GM19238 (cell line): ENCODE data around the gene NBPF15.
"Not testable (repeated sequence)": the region's sequence is repeated elsewhere in the genome, so short reads cannot be mapped to it uniquely, and the experiment has no call there.

ENCODE experiments used
- DNase-seq: peaks from one replicate; pipeline ENCODE4 v3.0.0; 2011; ENCODE audit warnings: low spot score; ENCODE audit not compliant: insufficient read length

NBPF15 gene

GRCh38 chr1:144461136-144461759 lies at the start of gene NBPF15:
Gene NBPF15, minus strand, starts transcription at chr1:144461669. Its CDS starts 21,666 bp downstream, at chr1:144440003.
- DNase-seq, result not testable (repeated sequence)

- DNase-seq, result not testable (repeated sequence)
Observed at GRCh38 chr1:144496429-144496828, 35.0 kb upstream of the NBPF15 start.

GRCh38 chr1:144494130-144494529 lies 32.7 kb upstream of the NBPF15 start:
- DNase-seq, result not testable (repeated sequence)

- DNase-seq, result not testable (repeated sequence)
Observed at GRCh38 chr1:144490394-144490793, 28.9 kb upstream of the NBPF15 start.

GRCh38 chr1:144487002-144487401 lies 25.5 kb upstream of the NBPF15 start:
- DNase-seq, result not testable (repeated sequence)

GRCh38 chr1:144485048-144485993 lies 23.9 kb upstream of the NBPF15 start:
- DNase-seq, result not testable (repeated sequence)

- DNase-seq, result not testable (repeated sequence)
Observed at GRCh38 chr1:144473897-144474296, 12.4 kb upstream of the NBPF15 start.

- DNase-seq, result not testable (repeated sequence)
Observed at GRCh38 chr1:144471434-144471833, 10.0 kb upstream of the NBPF15 start.

GRCh38 chr1:144461778-144462177 lies 309 bp upstream of the NBPF15 start:
- not testable (repeated sequence) for DNase-seq

GRCh38 chr1:144460686-144461085 lies 783 bp downstream of the NBPF15 start:
- DNase-seq, result not testable (repeated sequence)

GRCh38 chr1:144442402-144442801 lies 19.1 kb downstream of the NBPF15 start:
- DNase-seq, result not testable (repeated sequence)

GRCh38 chr1:144439737-144440136 lies 21.7 kb downstream of the NBPF15 start:
- not testable (repeated sequence) for DNase-seq

GRCh38 chr1:144418891-144419694 lies 42.4 kb downstream of the NBPF15 start:
- DNase-seq, result not testable (repeated sequence)

GRCh38 chr1:144413404-144414118 lies 47.9 kb downstream of the NBPF15 start:
- not testable (repeated sequence) for DNase-seq

GRCh38 chr1:144412491-144413403 lies 48.7 kb downstream of the NBPF15 start:
- peak; percentile 57 for DNase-seq

- not testable (repeated sequence) for DNase-seq
Observed at GRCh38 chr1:144412068-144412471, 49.4 kb downstream of the NBPF15 start.

GRCh38 chr1:144402807-144403206 lies 58.7 kb downstream of the NBPF15 start:
- not testable (repeated sequence) for DNase-seq

GRCh38 chr1:144371651-144372050 lies 89.8 kb downstream of the NBPF15 start:
- not testable (repeated sequence) for DNase-seq
